NCI-H2196 treated with DMSO at 0.1 percent for 48 hours (cell line): Measurements from ENCODE around the gene HAUS8.
A peak's percentile ranks its signal among the peaks of the same experiment; 100 is the strongest.

Source experiments
- DNase-seq: peaks from one replicate; lab custom pipeline; 2025; ENCODE audit not compliant: unreplicated experiment; lab: John Stamatoyannopoulos, UW

Gene HAUS8

DNA sequence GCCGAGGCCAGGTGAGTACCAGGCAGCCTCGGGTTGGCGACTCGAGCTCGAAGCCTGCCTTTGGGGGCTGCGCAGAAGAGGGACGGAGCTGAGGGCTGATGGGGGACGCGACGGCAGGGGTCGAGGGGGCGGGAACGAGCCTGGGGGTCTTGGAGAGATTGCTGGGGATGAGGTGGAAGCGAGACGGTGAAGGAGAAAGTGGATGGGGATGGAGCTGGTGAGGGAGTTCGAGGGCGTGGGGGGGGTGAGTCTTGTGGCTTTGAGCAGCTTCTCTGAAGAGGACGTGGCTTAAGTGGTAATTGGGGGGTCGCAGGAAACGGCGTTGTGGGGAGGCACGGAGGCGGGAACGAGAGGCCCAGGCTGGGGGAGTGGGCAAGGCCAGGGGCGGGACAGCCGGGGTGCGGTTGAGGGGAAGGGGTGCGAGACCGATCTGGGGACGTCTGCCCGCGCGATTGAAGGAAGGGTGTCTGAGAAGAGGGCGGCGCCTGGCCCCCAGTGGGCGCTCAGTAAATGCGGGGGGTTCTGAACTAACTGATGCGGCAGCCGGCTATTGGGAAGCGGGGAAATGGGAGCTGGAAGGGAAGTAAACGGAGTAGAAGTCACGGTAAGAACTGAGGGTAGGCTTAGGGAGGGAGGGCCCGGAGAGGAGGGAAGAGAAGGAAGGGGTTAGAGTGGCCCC is 751 bp upstream of the HAUS8 start:
- DNase-seq = no peak

DNA sequence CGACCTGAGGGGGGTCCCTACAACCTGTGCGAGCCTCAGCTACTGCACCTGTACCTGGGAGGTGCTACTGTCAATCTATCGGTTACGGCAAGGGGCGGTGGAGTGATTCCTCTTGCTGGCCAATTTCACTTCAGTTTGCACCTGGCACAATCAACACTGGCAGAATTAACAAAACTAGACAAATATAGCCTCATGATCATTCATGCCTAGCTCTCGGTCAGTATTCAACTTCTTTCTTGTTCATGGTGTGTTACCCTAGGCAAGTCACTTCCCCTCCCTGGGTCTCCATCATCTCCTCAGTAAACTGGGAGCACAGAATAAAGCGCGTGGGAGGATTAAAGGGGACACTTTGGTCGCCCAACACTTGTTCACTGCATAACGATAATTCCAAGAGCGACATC is 618 bp downstream of the HAUS8 start:
- no peak for DNase-seq

DNA sequence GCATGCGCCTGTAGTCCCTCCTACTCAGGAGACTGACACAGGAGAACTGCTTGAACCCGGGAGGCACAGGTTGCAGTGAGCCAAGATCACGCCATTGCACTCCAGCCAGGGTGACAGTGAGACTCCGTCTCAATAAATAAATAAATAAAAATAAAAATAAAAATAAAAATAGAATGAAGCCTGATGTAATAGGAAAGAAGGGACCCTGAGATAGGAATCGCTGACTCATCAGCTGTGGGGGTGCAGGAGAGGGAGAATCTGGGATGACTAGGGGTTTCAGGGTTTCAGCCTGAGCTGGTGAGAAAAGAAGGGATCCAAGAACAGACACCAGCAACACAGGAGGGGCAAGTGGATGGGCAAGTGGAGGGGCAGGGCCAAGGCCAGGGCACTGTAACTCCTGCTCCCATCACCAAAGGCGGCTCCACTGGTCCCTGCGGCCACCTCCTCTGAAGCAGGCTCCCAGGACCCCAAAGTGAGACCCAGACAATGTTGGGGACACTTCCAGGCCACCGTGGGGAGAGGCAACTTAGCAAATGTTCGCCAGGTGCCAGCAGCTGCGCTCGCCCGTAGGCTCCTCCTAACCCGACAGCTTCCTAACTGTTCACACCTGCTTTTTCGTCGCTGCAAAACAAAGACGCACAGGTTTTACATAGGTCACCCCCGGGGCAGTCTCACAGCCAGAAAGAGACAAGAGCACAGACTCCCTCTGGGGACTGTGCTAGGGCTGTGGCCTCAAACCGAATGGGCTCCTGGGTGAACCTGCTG is 1.2 kb downstream of the HAUS8 start:
- DNase-seq = no peak

DNA sequence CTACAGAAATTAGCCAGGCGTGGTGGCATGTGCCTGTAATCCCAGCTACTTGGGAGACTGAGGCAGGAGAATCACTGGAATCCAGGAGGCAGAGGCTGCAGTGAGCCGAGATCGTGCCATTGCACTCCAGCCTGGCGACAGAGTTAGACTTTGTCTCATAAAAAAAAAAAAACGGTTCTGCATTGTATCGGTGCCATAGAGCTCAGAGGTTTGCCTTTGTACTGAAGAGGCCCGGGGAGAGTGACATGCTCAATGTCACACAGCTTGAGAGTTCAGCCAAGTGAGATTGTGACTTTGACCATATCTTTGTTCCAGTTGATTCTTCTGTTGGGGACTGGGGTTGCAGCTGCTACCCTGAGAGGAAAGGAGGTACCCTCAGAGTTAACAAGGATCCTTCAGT is 4.3 kb downstream of the HAUS8 start:
- DNase-seq = no peak

DNA sequence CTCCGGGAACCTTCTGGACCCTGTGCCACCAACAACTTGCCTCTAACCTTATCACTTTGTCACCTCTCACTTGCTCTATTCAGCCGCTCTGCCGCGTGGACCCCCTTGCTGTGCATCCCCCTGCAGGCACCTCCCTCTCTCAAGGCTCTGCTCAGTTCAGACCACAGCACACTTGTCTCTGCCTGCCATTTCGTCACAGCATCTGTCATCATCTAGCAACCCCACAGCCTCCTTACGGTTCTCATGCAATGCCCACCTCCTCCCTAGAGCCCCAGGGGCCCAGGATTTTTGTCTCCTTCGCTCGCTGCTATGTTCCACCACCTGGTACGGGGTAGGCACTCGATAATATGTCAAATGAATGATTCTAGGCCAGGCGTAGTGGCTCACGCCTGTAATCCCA is 4.8 kb downstream of the HAUS8 start:
- no peak for DNase-seq

DNA sequence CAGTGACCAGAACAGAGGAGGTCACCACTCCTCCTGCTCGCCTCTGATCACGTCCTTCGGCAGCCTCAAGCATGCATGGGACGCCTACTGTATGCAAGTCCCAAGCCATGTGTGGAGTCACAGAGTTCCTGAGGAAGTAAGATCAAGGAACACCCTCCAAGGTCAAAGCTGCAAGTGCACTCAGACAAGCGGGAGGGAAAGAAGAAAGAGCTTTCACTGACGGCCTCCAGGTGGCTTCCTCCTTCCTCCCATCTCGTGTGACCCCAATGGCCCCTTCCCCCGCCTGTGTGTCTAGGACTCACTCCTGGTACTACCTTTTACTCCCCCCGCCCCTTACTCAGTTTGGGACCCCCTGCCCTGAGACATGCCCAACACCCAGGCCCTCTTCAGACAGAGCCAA is 6.1 kb downstream of the HAUS8 start:
- DNase-seq = no peak

DNA sequence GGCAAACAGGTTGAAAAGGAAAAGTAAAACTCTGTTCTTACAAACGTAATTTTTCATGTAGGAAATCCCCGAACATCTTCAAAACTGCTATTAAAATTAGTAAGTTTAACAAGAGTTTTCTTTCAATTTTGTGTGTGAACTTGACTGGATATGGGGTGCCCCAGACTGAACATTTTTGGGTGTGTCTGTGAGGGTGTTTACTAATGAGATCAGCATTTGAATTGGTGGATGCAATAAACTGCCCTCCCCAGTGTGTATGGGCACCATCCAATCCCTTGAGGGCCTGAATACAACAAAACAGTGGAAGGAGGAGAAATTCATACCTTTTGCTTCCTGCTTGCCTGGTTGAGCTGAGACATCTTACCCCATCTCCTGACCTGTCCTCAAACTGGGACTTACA is 11.8 kb downstream of the HAUS8 start:
- no peak for DNase-seq

DNA sequence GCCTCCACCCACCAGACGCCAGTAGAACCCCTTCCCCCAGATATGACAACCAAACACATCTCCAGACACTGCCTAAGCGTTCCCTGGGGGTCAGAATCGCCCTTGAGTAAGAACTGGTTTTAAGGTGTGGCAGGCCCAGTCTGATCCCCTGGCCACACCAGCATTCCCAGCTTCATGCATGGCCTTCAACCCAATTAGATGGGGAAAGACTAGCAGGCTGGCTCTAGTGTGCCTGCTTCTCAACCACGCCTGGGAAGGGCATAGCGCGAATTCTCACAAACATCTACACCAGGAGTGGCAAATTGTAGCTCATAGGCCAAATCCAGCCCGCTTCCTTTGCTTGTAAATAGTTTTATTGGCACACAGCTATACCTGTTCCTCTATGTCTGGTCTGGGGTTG is 13.6 kb downstream of the HAUS8 start:
- no peak for DNase-seq

DNA sequence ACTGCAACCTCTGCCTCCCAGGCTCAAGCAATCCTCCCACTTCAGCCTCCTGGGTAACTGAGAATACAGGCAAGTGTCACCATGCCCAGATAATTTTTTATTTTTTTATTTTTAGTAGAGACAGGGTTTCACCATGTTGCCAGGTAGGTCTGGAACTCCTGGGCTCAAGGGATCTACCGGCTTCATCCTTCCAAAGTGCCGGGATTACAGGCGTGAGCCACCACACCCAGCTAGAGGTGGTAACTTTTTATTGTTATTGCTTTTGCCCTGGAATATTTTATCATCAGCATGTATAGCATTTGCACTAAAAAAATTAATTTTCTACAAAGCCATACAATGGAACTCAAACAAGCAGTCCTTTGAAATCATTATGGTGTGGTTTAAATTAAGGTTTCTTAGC is 14.0 kb downstream of the HAUS8 start:
- DNase-seq = no peak

DNA sequence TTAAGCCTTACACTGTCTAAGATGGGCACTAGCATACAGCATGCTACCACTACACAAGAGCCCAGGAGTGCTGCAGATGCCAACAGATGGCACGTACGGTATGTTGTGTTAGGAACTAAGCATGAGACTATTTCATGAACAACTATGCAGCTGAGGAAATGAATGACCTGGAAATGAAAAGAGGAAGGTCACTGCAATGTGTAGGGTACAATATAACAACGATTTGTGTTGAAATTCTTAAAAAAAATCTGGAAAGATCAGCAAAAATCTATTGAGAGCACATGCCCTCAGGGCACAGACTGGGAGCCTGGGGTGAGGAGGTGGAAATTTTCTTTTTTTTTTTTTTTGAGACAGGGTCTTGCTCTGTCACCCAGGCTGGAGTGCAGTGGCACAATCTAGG is 14.4 kb downstream of the HAUS8 start:
- DNase-seq = no peak

DNA sequence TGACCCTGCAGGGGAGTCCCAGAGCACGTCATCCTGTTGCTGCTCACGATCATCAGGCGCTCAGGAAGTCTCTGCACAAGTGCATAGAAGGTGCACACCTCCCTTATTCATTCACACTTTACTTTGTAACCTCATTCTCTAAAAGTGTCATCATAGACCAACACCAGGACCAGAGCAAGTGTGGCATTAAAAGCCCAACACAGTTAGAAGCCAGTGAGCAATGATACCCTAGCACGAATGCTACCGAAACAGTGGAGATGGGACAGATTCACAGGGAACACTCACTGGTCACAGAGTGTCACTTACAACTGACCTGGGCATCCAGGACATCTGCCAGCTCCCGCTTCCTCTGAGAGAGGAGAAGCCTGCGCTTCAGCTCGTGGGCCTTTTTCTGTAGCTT is 17.0 kb downstream of the HAUS8 start:
- no peak for DNase-seq

DNA sequence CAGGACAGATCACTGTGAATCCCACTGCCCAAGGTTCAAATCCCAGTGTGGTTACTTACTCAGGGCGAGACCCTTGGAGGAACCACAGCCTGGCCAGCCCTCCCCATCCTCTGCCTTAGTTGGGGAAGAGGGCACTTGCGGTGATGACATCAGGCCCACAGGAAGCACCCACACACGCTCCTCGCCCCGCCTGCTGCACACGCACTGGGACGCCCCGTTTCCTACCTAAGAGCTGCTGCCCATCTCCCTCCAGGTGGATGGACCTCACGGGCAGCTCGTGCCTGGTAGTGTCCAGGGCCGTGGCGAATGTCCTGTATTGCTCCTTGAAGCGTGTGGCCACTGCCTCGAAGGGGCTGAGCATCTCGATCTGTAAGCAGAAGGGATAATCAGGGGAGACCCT is 19.6 kb downstream of the HAUS8 start:
- DNase-seq = no peak

DNA sequence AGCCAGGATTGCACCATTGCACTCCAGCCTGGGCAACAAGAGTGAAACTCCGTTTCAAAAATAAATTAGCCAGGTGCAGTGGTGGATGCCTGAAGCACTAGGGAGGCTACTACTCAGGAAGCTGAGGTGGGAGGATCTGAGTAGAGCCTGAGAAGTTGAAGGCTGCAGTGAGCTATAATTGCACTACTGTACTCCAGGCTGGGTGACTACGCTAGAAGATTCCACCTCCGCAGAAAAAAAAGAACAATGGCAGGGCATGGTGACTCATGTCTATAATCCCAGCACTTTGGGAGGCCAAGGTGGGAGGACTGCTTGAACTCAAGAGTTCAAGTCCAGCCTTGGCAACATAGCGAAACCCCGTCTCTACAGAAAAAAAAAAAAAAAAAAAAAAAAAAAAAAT is 20.5 kb downstream of the HAUS8 start:
- DNase-seq = no peak

DNA sequence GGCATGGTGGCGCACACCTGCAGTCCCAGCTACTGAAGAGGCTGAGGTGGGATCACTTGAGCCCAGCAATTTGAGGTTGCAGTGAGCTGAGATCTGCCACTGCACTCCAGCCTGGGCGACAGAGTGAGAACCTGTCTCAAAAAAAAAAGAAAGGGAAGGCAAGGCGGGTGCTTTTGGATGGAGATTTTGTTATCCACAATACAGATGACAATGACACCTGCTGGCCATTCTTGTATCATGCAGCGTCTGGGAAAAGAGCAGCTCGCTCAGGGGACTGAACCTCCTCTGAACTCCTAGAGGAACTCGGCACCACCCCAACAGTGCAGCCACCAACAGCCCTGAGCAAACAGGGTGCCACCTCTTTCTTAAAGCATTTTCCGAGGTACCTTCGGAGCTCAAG is 22.8 kb downstream of the HAUS8 start:
- peak; percentile 32 for DNase-seq

DNA sequence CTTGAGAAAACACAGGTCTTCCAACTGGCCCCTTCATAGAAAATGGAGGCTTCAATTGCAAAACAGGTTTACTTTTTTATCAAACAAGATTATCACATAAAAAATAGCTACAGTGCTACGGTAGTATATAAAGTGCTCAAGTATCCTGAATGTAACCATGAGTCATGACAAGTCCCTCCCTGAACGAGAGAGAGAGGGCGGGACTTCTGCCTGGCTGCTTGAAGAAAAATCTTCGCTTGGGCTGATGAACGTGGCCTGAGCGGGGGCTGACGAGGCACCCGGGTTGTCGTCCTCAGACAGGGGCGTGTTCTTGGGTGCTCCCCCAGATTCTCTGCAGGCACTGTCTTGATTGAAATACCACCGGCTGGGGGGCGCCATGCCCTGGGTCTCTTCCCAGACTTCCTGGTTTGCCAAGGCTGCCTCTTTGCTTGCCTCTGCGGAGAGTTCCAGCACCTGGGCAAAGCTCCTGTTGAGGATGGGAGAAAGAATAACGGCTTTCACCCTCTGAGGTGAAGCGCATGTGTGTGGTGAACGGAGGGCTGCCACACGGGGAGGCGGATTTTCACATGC is 25.5 kb downstream of the HAUS8 start:
- no peak for DNase-seq

DNA sequence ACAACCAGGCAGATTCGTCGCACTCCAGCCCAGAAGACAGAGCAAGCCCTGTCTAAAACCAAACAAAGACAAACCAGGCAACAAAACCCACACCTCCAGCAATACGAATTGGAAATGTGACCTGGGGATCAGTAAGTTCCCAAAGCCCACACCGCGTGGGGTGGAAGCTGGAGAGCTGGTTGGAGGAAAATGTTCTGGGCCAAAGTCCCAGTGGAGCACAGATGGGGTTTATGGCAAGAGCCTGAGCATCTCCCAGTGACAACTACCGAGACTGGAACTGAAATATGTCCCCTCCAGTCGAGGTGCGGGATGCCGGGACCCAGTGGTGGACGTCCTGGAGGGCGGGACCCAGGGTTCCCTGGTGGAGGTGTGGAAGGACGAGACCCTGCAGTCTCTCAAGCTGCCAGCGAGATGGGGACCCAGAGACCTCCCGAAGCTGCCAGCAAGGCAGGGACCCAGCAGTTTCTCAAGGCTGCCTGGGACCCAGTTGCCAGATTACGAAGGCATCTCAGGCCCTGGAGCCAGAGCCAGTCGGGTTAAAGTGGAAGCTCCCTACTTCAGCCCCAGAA is 26.3 kb downstream of the HAUS8 start:
- DNase-seq = no peak

DNA sequence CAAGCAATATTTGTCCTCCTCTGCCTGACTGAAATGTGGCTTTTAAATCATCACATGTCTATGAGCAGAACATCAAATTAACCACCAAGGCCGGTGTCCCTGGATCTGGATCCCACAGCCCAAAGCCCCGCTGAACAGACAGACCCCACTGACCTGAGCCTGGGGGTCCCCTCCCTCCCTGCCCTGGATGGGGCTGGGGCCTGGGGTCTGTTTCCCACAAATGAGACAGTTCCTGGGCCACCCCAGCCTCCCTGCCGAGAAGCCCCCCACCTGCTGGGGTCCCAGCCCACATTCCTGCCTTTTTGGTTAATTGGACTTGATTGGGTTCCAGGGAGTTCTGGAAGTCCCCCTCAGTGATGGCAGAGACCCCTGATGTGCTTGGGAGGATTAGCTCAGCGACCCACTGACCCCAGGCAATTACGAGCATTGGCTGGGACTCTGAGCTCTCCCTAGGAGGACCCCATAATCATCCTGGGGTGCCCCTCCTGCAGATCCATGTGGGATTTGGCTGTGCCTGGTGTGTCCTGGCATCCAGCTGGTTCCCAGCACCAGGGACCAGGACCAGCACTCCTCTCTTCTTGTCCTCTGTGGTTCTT is 29.2 kb downstream of the HAUS8 start:
- no peak for DNase-seq

DNA sequence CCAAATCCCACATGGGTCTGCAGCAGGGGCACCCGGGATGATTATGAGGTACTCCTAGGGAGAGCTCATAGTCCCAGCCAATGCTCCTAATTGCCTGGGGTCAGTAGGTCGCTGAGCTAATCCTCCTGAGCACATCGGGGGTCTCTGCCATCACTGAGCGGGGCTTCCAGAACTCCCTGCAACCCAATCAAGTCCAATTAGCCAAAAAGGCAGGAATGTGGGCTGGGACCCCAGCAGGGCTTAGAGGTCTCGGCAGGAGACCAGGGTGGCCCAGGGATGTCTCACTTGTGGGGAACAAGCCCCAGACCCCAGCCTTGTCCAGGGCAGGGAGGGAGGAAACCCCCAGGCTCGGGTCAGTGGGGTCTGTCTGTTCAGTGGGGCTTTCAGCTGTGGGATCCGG is 31.5 kb downstream of the HAUS8 start:
- DNase-seq = no peak

DNA sequence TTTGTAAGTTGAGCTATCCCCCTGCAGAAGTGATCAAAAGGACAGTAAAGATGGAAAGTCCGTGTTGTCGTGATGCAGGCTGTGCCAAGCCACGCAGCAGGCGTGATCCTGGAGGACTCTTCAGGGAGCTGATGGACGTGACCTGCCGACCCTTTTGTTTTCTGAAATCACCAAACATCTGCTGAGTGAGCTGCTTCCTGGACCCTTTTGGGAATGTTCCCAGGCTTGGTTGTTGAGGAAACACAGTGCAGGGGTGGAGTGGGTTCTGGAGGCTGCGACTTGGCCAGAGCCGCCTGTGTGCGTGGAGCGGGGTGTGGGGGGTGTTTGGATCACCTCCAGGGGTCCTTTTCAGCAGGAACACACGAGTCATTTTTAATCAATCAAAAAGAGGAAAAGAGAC is 33.3 kb downstream of the HAUS8 start:
- no peak for DNase-seq

DNA sequence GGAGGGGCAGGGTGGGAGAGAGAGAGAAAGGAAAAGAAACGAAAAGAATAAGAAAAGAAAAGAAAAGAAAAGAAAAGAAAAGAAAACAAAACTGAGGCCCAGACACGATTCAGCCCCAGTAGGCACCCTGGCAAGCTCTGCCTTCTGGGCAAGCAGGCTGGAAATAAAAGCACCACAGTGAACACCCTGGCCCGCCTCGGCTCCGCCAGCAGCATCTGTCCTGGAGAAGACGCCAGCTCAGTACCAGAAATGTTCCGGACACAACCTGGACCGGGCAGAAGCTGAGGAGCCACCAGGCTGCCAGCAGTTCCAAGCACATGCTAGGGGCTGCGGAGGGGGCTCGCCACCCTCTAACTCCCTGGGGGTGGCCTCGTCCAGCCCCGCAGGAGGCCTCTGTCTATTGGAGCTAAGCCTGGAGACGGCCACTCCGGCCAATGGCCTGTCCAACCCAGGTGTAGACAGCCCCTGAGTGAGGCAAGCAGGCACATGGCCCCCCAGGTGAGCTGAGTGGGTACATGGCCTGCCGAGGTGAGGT is 37.2 kb downstream of the HAUS8 start:
- no peak for DNase-seq

DNA sequence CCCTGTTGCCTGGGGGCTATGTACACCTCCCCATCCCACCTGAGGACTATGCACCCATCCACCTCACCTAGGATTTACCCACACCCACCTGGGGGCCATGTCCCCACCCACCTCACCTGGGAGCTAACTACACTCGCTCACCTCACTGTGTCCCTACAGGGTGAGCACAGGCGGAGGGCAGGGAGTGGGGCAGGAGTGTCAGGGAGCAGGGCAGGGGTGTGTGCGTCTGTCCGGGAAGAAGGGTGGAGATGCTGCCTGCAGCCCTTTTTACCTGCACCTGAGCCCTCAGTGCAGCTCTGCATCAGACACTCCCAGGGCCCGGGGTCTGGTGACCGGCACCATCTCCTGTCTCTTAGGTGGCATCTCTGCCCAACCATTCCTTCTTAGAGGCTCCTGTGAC is 38.1 kb downstream of the HAUS8 start:
- DNase-seq = no peak

DNA sequence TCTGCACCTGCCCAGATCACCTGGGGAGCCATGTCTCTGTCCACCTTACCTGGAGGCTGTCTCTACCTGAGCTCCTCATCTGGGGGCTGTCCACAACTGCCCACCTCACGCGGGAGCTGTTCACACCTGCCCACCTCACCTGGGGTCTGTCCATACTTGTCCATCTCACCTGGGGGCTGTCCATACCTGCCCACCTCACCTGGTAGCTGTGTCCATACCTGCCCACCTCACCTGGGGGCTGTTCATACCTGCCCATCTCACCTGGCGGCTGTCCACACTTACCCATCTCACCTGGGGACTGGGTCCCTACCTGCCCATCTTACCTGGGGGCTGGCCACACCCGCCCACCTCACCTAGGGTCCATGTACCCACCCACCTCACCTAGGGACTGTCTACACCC is 38.6 kb downstream of the HAUS8 start:
- DNase-seq = no peak
